OCI-LY7 (cell line): Measurements from ENCODE around the gene SUCNR1. TPM values are rescaled to one million over a fixed set of nuclear protein-coding genes. Genes with fewer than 3 reads are reported as not detected.

ENCODE experiments used
- BruUV-seq: library from RNA; stranded (reverse); fragments of 400-500 nt; replicated peaks from 2 replicates; lab custom pipeline; 2021; lab: Mats Ljungman, UMichigan
- CTCF ChIA-PET: fragments of 300-600 bp; sonication (Branson Sonifier 250); formaldehyde crosslinking; loops from one replicate; lab custom pipeline; 2022; ENCODE audit warnings: antibody characterized with exemption; ENCODE audit not compliant: unreplicated experiment; lab: Charles Lee
- POLR2A ChIA-PET: fragments of 300-600 bp; sonication (Branson Sonifier 250); formaldehyde crosslinking; loops from one replicate; lab custom pipeline; 2022; ENCODE audit warnings: antibody characterized with exemption; lab: Charles Lee
- DNase-seq: peaks from one replicate; pipeline ENCODE4 v3.0.0-alpha.2; 2015; ENCODE audit warnings: low spot score
- H2AFZ ChIP-seq: fragments of 200-600 bp; sonication (generic), shearing (Covaris generic); 2 replicates; pipeline ENCODE4 v1.6.1; 2014; ENCODE audit warnings: mild to moderate bottlenecking, antibody characterized with exemption, low read length, moderate library complexity
- H3K27ac ChIP-seq: fragments of 200-600 bp; sonication (generic); 2 replicates; pipeline ENCODE4 v1.5.1; 2014; ENCODE audit warnings: mixed run types, low read depth, mild to moderate bottlenecking, moderate library complexity, low read length, inconsistent platforms; ENCODE audit not compliant: poor library complexity, severe bottlenecking
- H3K36me3 ChIP-seq: fragments of 200-600 bp; sonication (generic); 2 replicates; pipeline ENCODE4 v1.6.1; 2014; ENCODE audit warnings: mild to moderate bottlenecking, antibody characterized with exemption, low read length, moderate library complexity, mixed read lengths; ENCODE audit not compliant: insufficient read depth
- H3K4me1 ChIP-seq: fragments of 200-600 bp; sonication (generic); 2 replicates; pipeline ENCODE4 v1.5.1; 2014; ENCODE audit warnings: mild to moderate bottlenecking, low read length; ENCODE audit not compliant: insufficient read depth, poor library complexity, severe bottlenecking
- H3K4me2 ChIP-seq: fragments of 200-600 bp; sonication (generic); 2 replicates; pipeline ENCODE4 v1.6.1; 2014; ENCODE audit warnings: mild to moderate bottlenecking, low read length
- H3K4me3 ChIP-seq: fragments of 200-600 bp; sonication (generic); 2 replicates; pipeline ENCODE4 v1.5.1; 2014; ENCODE audit warnings: mild to moderate bottlenecking, low read depth, low read length; ENCODE audit not compliant: poor library complexity, severe bottlenecking
- H3K79me2 ChIP-seq: fragments of 200-600 bp; sonication (generic); 2 replicates; pipeline ENCODE4 v1.6.1; 2016; ENCODE audit warnings: low read depth, mild to moderate bottlenecking, low read length, moderate library complexity, mixed read lengths; ENCODE audit not compliant: insufficient read depth
- H3K9me2 ChIP-seq: fragments of 200-600 bp; sonication (generic); 2 replicates; pipeline ENCODE4 v1.6.1; 2016; ENCODE audit warnings: mild to moderate bottlenecking, low read length, mixed read lengths; ENCODE audit not compliant: insufficient read depth
- H3K9me3 ChIP-seq: fragments of 200-600 bp; sonication (generic); 2 replicates; pipeline ENCODE4 v1.6.1; 2014; ENCODE audit warnings: mild to moderate bottlenecking, mixed run types, low read length, mixed read lengths
- H4K20me1 ChIP-seq: fragments of 200-600 bp; sonication (generic); 2 replicates; pipeline ENCODE4 v1.6.1; 2014; ENCODE audit warnings: mild to moderate bottlenecking, antibody characterized with exemption, low read length, moderate library complexity, mixed read lengths; ENCODE audit not compliant: insufficient read depth
- CTCF ChIP-seq: fragments of 200-600 bp; sonication (generic); conservative IDR thresholded peaks from 2 replicates; pipeline ENCODE4 v1.5.1; 2014; ENCODE audit warnings: mild to moderate bottlenecking, antibody characterized with exemption, low read length, moderate library complexity, mixed read lengths
- EZH2phosphoT487 ChIP-seq: fragments of 200-600 bp; sonication (generic); IDR thresholded peaks from 2 replicates; pipeline ENCODE4 v1.6.1; 2018; ENCODE audit warnings: low read depth, borderline replicate concordance, mild to moderate bottlenecking, mixed run types, antibody characterized with exemption, low read length, moderate library complexity, mixed read lengths
- intact Hi-C: fragments of 100-400 bp; cut with micrococcal nuclease; formaldehyde crosslinking; loops from one replicate; pipeline ENCODE4 v1.10.0; 2022; ENCODE audit not compliant: unreplicated experiment
- total RNA-seq, 2 experiments: library from RNA; depleted of rRNA in 1 of 2; stranded (reverse); fragments of >200 nt in 1 of 2; shearing (Covaris generic) in 1 of 2; gene quantifications; 2 replicates each; pipeline ENCODE4 v1.2.3, GENCODE V29; 2014 to 2022

SUCNR1 gene
- total RNA-seq, 2 experiments from 2014 or later, result not detected

DNA sequence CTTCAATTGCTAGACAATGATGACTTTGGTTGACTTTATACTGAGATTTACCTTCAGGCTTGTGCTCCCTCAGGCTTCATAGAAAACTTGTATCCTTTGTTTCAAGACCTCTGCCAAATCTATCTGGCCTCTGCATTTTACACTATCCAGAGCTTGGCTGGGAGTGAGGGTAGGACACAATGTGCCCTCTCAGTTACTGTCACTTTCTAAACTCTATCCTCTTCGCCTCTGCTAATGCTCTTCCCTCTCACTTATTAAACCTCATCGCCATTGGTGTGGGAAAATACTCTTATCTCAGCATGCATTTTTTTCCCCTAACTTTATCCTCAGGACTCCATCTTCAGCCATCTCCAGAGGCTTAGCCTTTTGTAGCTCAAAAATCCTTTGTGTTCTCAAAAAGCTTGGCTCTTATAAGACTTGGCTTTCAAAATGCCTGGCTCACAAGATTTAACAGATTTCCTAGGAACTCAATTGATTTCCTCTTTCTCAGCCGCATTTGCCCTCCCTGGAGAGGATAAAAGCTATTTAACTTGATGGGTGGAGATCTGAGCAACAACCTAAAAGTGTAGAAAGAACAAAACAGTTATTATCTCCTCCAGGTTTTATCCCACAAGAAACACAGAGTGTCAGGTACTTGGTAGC is 28.3 kb downstream of the SUCNR1 start:
- no peak overlapping the region for H3K27ac ChIP-seq
- H2AFZ ChIP-seq, result no peak overlapping the region
- H3K79me2 ChIP-seq, result no peaks in the 10 kb centered on the region
- no peaks in the 10 kb centered on the region for H3K9me2 ChIP-seq
- no peak for DNase-seq
- CTCF ChIA-PET, result no interaction called here
- H3K4me1 ChIP-seq, result no peaks in the 10 kb centered on the region
- intact Hi-C loops, result no loop called here
- H3K9me3 ChIP-seq, result no peaks in the 10 kb centered on the region
- POLR2A ChIA-PET, result interaction anchor here (0.6 to 0.7 kb wide), 2 partner anchors 262 to 597 kb away, joined by 3 to 4 read pairs; no protein-coding TSS in a partner anchor
- no peak overlapping the region for H3K4me3 ChIP-seq
- H3K36me3 ChIP-seq, result no peaks in the 10 kb centered on the region
- BruUV-seq, result no TSS peak
- no peaks in the 10 kb centered on the region for H4K20me1 ChIP-seq
- TF ChIP-seq EZH2phosphoT487 (no peak), CTCF (no peak)
- H3K4me2 ChIP-seq, result no peak overlapping the region

DNA sequence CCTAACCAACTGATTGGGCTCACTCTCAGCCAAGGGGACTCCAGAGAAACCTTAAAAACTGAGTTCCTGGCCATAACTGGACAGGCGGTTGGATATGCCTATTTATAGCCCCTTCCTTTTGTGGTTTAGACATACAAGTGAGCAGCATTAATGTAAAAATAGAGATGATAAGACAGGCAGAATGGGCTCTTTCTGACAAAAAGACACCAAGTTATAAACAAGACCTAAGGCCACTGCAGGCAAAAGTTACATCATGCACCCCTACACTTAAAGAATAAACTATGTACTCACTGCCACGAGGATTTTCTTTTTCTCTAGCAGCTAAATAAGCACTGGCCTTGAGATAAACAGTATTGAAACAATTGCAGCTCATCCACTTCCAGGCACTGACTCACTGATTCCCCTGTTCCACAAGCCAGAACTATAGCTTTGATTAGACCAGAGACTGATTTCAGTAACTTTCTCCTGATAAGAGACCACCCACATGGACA is 30.1 kb downstream of the SUCNR1 start:
- POLR2A ChIA-PET, result interaction anchor here (0.6 kb wide), 1 partner anchor 1013 kb away, joined by 3 read pairs; no protein-coding TSS in a partner anchor
- CTCF ChIA-PET, result no interaction called here

More for the DNA sequence above, 30.1 kb downstream of the SUCNR1 start:
- DNase-seq, result no peak
- no peaks in the 10 kb centered on the region for H3K9me2 ChIP-seq
- no peaks in the 10 kb centered on the region for H3K79me2 ChIP-seq
- intact Hi-C loops, result no loop called here
- H3K36me3 ChIP-seq, result no peaks in the 10 kb centered on the region
- BruUV-seq, result no TSS peak
- H3K4me3 ChIP-seq, result no peak overlapping the region
- no peak overlapping the region for H3K27ac ChIP-seq
- no peaks in the 10 kb centered on the region for H3K9me3 ChIP-seq
- no peak for TF ChIP-seq EZH2phosphoT487
- TF ChIP-seq CTCF, result no peak
- no peak overlapping the region for H3K4me2 ChIP-seq
- no peaks in the 10 kb centered on the region for H3K4me1 ChIP-seq
- no peak overlapping the region for H2AFZ ChIP-seq
- H4K20me1 ChIP-seq, result no peaks in the 10 kb centered on the region
